Cardiac septum (tissue), 1 donor: ENCODE measurements around the gene CDT1. TPM values are rescaled to one million over a fixed set of nuclear protein-coding genes. Genes with fewer than 3 reads are reported as not detected.

Experiments
- DNase-seq: peaks from one replicate; pipeline ENCODE4 v3.0.0-alpha.2; 2020; ENCODE audit warnings: low spot score
- intact Hi-C: fragments of 100-400 bp; cut with DNase I; formaldehyde crosslinking; loops from one replicate; pipeline ENCODE4 v1.14.0; 2022
- long read RNA-seq: library from polyadenylated mRNA; unstranded; transcript quantifications from one replicate; pipeline ENCODE4 v2.0.0, GENCODE V29; 2021
- total RNA-seq: library from RNA; stranded (reverse); fragmentation: NEBNext Ultra II Directional; extraction: Animal tissue kit (Norgen Biotek cat#: 25700); gene quantifications from one replicate; pipeline ENCODE4 v1.2.1, GENCODE V29; 2021
- donor health status: DM: no; HTN: no; CAD: no.

CDT1 gene
- total RNA-seq = 0.46 TPM
- long read RNA-seq = 0 reads

- peak; percentile 90 for DNase-seq
- intact Hi-C loops = no loop called here
These were observed at the start of gene CDT1 for GRCh38 chr16:88803264-88803987. TSS of gene CDT1 (plus strand) at chr16:88803789. CDS start at chr16:88803832, 43 bp downstream.

- intact Hi-C loops = no loop called here
- no peak for DNase-seq
These were observed 49.3 kb upstream of the CDT1 start for GRCh38 chr16:88754109-88754911.

DNA sequence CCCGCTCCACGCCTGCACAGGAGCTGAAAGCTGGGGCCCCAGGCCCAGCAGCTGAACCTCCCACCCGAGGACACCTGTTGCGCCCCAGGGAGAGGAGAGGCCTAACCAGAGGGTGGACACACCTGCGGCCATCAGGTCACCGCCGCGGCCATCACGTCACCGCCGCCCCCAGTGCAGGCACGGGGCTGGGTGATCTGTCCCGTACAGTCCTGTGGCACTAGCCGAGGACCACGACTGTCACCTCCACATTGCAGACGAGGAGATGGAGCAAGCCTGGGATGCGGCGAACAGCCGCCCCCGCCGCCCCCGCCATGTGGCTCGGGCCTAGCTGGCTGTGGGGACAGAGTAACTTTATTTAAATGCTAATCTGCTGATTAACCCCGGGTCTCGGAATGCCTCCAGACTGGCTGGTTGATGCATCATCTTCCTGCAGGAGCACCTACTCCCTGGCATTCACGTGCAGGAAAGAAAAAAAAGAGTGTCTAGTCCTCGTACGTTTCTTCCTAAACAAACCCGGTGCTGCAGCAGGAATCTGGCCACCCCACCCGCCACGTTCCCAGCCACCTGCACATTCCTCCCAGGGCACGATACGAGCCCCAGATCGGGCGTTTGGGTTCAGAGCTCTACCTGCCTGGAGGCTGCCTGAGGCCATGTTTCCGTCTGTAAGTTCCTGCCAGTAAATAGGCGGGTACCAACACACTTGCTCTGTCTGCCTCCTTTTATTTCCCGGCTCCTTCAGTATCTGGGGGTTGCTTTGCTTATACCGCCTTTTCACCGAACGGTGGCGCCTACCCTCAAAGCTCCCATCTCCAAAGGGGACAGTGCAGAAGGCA lies 48.5 kb upstream of the CDT1 start:
- intact Hi-C loops = no loop called here
- no peak for DNase-seq

- DNase-seq = no peak
- intact Hi-C loops = no loop called here
These were observed 47.7 kb upstream of the CDT1 start for GRCh38 chr16:88755745-88756443.

DNA sequence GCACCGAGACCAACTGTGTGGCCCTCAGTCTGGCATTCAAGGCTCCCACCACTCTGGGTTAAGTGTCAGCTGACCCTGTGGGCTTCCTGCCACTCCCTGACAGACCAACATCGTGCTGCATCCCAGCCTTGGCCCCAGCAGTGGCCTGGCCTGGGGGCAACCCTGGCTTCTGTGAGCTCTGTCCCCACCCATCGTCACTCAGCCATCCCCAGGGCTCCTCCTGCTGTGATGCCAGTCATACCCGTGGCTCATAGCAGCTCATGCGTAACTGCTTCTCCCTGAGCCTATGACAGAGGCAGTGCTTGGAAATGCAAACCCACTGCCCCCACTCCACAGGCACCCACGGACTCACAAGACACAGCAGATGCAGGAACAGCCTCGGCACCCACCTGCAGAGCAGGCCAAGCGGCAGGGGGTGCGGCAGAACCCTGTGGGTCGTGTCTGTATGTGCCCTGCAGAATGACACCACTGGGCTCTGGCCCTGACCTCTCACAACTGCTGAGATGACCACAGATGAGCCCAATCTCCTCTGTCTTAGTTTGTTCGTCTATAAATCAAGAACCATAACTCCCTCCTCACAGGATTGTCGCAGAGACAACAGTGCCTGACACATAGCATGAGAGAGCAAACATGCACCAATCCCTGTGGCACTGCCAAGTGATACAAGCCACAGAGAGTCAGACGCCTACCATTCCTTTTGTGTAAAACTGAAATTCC lies 45.2 kb upstream of the CDT1 start:
- no peak for DNase-seq
- intact Hi-C loops = no loop called here

DNA sequence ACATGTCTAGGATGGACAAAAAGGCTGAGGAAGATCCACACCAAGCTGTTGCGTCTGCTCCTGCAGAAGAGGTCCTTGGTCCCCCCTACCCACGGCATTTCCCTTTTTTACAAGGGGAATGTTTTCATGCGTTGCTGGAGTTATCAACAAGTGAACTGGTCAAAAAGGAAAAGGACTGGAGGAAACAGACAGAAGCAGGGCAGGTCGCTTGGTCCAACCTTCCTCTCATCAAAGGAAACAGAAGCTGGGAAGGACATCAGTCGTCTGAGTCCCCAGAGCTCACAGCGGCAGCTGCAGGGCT lies 44.7 kb upstream of the CDT1 start:
- intact Hi-C loops = no loop called here
- DNase-seq = no peak

GRCh38 chr16:88759245-88759975 lies 44.2 kb upstream of the CDT1 start:
- DNase-seq = no peak
- intact Hi-C loops = no loop called here

GRCh38 chr16:88759976-88760350 lies 43.6 kb upstream of the CDT1 start:
- no peak for DNase-seq
- intact Hi-C loops = no loop called here

DNA sequence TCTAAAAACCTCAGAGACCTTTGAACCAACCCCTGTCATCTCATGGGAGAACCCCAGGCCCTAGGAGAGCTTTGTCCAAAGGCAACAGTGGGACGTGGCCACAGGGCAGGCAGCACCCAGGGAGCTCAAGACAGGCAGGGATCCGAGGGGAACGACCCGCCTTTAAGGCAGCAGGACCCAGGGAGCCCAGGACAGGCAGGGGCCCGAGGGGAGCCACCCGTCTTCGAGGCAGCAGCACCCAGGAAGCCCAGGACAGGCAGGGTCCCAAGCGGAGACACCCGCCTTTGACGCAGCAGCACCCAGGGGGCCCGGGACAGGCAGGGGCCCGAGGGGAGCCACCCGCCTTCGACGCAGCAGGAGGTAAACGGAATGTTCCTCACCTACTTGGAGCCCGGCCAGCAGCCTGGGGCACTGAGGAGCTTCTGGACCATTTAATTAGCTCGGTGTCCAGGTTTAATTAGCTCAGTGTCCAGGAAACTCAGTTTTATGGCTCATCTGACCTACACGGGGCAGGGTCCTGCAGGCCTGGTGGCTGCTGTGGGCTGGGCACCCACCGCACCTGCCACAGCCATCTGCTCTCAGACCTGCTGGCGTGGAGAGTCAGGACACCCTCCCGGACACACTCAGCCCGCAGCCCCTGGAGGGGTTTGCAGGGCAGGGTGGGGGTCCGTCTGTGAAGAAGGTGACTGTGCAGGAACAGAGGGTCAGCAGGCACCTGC lies 43.0 kb upstream of the CDT1 start:
- intact Hi-C loops = no loop called here
- DNase-seq = no peak

GRCh38 chr16:88761143-88761534 lies 42.5 kb upstream of the CDT1 start:
- DNase-seq = no peak
- intact Hi-C loops = no loop called here

DNA sequence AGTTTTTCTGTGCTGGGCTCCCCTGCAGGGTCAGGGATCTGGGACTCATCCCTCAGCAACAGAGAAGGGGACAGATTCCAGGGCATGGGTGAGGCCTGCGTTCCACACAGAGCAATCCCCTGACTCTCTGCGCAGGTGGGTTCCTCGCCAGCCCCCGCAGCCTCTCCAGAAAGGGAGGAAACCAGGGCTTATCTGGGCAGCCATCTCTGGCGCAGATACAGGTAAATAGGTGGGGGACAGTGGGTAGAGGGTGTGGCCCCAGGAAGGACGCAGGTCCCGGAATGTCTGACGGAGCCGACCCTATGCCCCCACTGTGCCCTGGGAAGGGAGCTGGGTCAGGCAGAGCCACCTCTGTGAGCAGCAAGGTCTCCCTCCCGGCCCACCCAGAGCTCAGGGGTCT lies 41.8 kb upstream of the CDT1 start:
- no peak for DNase-seq
- intact Hi-C loops = no loop called here

DNA sequence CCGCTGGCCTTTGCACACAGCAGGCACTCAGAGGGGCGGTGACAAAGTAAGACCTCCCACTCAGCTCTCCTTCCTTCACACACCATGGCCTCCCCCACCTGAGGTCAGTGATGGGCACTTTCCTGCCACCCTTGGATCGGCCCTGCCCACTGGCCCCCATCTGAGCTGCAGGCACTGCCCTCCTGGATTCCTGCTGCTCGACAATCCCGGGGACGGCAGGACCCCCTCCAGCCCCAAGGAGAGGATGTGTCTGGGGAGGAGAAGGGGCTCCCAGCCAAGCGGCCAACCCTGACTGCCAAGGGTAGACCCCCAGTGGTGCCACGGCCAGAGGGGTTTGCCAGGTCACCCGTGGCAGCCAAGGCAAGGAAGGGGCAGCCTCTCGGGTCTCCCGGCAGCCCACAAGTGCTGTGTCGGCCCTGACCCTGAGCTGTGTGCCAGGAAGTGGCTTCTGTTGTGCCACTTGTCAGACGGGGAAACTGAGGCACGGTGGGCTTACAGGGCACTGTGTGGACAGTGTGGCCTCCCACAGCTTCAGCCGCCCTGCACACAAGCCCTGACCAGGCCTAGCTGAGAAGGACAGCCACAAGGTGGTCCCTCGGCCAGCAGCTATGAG lies 41.2 kb upstream of the CDT1 start:
- intact Hi-C loops = no loop called here
- DNase-seq = no peak

- no peak for DNase-seq
- intact Hi-C loops = no loop called here
These were observed 40.6 kb upstream of the CDT1 start for GRCh38 chr16:88762941-88763340.

DNA sequence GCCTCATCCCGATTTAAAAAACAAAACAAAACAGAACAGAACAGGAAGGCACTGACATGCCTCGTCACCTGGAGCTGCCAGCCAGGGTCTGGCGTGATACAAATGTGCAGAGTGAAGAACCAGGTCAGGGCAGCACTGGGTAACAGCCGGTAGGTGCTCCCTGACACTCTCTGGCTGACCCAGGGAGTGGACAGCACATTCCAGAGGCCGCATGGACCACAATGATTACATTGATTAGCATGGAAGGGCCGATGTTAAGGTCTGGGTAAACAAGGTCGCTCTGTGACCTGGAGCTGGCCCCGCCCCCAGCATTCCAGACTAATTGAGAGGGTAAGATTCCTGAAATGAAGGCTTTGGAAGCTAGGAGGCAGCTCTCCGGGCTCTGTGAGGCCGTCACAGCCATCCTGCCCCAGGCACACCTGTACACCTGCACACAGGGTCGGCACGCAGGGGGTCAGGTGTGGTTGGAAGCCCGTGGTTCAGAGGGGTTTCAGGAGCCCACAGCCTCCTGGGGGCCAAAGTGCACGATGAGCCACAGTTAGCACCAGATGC lies 40.0 kb upstream of the CDT1 start:
- DNase-seq = no peak
- intact Hi-C loops = no loop called here

DNA sequence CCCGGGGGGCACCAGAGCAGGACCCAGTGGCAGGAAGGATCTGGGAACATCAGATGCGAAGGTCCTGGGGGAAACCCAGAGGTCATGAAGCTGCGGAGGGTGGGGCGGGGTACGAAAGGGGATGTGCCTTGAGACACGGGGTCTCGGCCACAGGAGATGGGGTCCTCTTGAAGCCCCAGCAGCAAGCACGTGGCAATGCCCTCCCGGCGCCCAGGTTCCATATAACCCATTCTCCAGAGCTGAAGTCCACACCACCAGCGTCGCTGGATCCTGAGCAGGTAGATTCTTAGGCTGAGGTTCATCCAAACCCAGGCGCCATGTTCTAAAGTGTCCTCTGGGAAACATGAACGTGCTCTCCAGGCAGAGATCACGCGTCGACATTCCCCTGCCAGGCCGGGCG lies 39.5 kb upstream of the CDT1 start:
- intact Hi-C loops = no loop called here
- DNase-seq = no peak

DNA sequence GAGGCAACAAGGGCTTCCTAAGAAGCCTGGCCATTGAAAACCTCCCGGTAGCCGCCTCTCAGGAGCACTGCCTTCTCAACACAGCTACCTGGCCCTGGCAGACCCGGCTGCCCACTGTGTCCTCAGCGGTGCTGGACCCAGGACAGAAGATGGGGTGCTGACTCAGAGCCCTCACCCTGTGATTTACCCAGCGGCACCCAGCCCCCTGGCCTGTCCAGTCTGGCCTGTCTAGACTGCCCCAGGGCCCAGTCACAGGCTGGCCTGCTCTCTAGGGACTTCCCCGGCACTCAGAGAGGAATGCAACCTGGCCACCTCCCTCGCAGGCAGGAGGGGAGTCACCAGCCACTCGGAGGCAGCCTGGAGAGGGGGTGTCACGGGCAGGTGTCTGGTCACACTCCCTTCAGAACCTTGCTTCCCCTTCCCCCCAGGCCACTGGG lies 38.7 kb upstream of the CDT1 start:
- intact Hi-C loops = no loop called here
- no peak for DNase-seq

DNA sequence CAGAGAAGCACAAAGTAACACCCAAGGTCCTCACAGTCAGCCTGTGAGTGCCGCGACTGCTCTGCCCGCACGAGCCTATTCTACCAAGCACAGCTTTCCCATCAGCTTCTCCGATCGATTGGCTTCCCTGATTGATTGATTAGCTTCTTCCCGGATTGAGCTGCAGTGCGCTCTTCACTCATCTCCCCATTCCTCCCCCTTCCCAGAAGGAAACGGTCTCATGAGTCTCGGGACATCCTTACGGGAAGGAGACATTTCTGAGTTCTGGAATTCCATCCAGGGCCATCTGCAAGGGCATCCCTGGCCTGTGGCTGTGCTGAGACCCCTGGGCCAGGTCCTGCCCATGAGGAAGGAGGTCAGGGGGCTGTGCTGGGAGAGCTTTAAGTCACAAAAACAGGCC lies 36.6 kb upstream of the CDT1 start:
- DNase-seq = no peak
- intact Hi-C loops = no loop called here
